Measurements from ENCODE around the gene ZNF281.
"Not testable (repeated sequence)": the region's sequence is repeated elsewhere in the genome, so short reads cannot be mapped to it uniquely, and the experiment has no call there.

Gene ZNF281

GRCh38 chr1:200443860-200444259 is 34.0 kb upstream of the ZNF281 start:
- H3K9ac ChIP-seq (ENCODE audit: low read length), result no peak overlapping the region
- H3K4me1 ChIP-seq (ENCODE audit: control insufficient read depth, insufficient read depth, low read length), result no peaks in the 10 kb centered on the region
- no peaks in the 10 kb centered on the region for H3K27me3 ChIP-seq (ENCODE audit: control insufficient read depth, insufficient read depth, low read length)
- no peaks in the 10 kb centered on the region for H3K9me3 ChIP-seq (ENCODE audit: control insufficient read depth, insufficient read depth, low read depth, low read length)
- no peak overlapping the region for H3K27ac ChIP-seq (ENCODE audit: low read depth, low read length)
- H3K4me3 ChIP-seq (ENCODE audit: low read depth, low read length), result no peak overlapping the region
- peaks cover 16% of the 10 kb centered on the region for H3K36me3 ChIP-seq (ENCODE audit: control insufficient read depth, insufficient read depth, low read length)

GRCh38 chr1:200442537-200443156 is 32.8 kb upstream of the ZNF281 start:
- no peak overlapping the region for H3K9ac ChIP-seq (ENCODE audit: low read length)
- H3K4me3 ChIP-seq (ENCODE audit: low read depth, low read length), result no peak overlapping the region
- H3K9me3 ChIP-seq (ENCODE audit: control insufficient read depth, insufficient read depth, low read depth, low read length), result no peaks in the 10 kb centered on the region
- no peaks in the 10 kb centered on the region for H3K4me1 ChIP-seq (ENCODE audit: control insufficient read depth, insufficient read depth, low read length)
- no peak overlapping the region for H3K27ac ChIP-seq (ENCODE audit: low read depth, low read length)
- peaks cover 14% of the 10 kb centered on the region for H3K36me3 ChIP-seq (ENCODE audit: control insufficient read depth, insufficient read depth, low read length)
- no peaks in the 10 kb centered on the region for H3K27me3 ChIP-seq (ENCODE audit: control insufficient read depth, insufficient read depth, low read length)

GRCh38 chr1:200442023-200442422 is 32.2 kb upstream of the ZNF281 start:
- Histone ChIP-seq H3K9me3 (ENCODE audit: control insufficient read depth, insufficient read depth, low read depth, low read length) (no peaks in the 10 kb centered on the region), H3K27ac (ENCODE audit: low read depth, low read length) (no peak overlapping the region), H3K36me3 (ENCODE audit: control insufficient read depth, insufficient read depth, low read length) (peaks cover 14% of the 10 kb centered on the region), H3K9ac (ENCODE audit: low read length) (no peak overlapping the region), H3K4me1 (ENCODE audit: control insufficient read depth, insufficient read depth, low read length) (no peaks in the 10 kb centered on the region), H3K4me3 (ENCODE audit: low read depth, low read length) (no peak overlapping the region), H3K27me3 (ENCODE audit: control insufficient read depth, insufficient read depth, low read length) (no peaks in the 10 kb centered on the region)

GRCh38 chr1:200438911-200439310 is 29.1 kb upstream of the ZNF281 start:
- H3K4me1 ChIP-seq (ENCODE audit: control insufficient read depth, insufficient read depth, low read length), result no peaks in the 10 kb centered on the region
- no peak overlapping the region for H3K9ac ChIP-seq (ENCODE audit: low read length)
- H3K36me3 ChIP-seq (ENCODE audit: control insufficient read depth, insufficient read depth, low read length), result peaks cover 9% of the 10 kb centered on the region
- H3K27ac ChIP-seq (ENCODE audit: low read depth, low read length), result no peak overlapping the region
- H3K27me3 ChIP-seq (ENCODE audit: control insufficient read depth, insufficient read depth, low read length), result no peaks in the 10 kb centered on the region
- H3K9me3 ChIP-seq (ENCODE audit: control insufficient read depth, insufficient read depth, low read depth, low read length), result no peaks in the 10 kb centered on the region
- H3K4me3 ChIP-seq (ENCODE audit: low read depth, low read length), result no peak overlapping the region

GRCh38 chr1:200438413-200438812 is 28.6 kb upstream of the ZNF281 start:
- H3K4me3 ChIP-seq (ENCODE audit: low read depth, low read length); H3K4me1 ChIP-seq (ENCODE audit: control insufficient read depth, insufficient read depth, low read length); H3K27me3 ChIP-seq (ENCODE audit: control insufficient read depth, insufficient read depth, low read length); H3K9me3 ChIP-seq (ENCODE audit: control insufficient read depth, insufficient read depth, low read depth, low read length); H3K9ac ChIP-seq (ENCODE audit: low read length); H3K27ac ChIP-seq (ENCODE audit: low read depth, low read length): not testable (repeated sequence)
- peaks cover 12% of the 10 kb centered on the region for H3K36me3 ChIP-seq (ENCODE audit: control insufficient read depth, insufficient read depth, low read length)

GRCh38 chr1:200437556-200438203 is 27.8 kb upstream of the ZNF281 start:
- H3K9ac ChIP-seq (ENCODE audit: low read length), result no peak overlapping the region
- no peaks in the 10 kb centered on the region for H3K27me3 ChIP-seq (ENCODE audit: control insufficient read depth, insufficient read depth, low read length)
- peaks cover 12% of the 10 kb centered on the region for H3K36me3 ChIP-seq (ENCODE audit: control insufficient read depth, insufficient read depth, low read length)
- H3K9me3 ChIP-seq (ENCODE audit: control insufficient read depth, insufficient read depth, low read depth, low read length), result no peaks in the 10 kb centered on the region
- no peak overlapping the region for H3K27ac ChIP-seq (ENCODE audit: low read depth, low read length)
- H3K4me3 ChIP-seq (ENCODE audit: low read depth, low read length), result no peak overlapping the region
- no peaks in the 10 kb centered on the region for H3K4me1 ChIP-seq (ENCODE audit: control insufficient read depth, insufficient read depth, low read length)

GRCh38 chr1:200437088-200437487 is 27.3 kb upstream of the ZNF281 start:
- peaks cover 12% of the 10 kb centered on the region for H3K36me3 ChIP-seq (ENCODE audit: control insufficient read depth, insufficient read depth, low read length)
- H3K4me3 ChIP-seq (ENCODE audit: low read depth, low read length), result no peak overlapping the region
- no peak overlapping the region for H3K27ac ChIP-seq (ENCODE audit: low read depth, low read length)
- H3K27me3 ChIP-seq (ENCODE audit: control insufficient read depth, insufficient read depth, low read length), result no peaks in the 10 kb centered on the region
- H3K9me3 ChIP-seq (ENCODE audit: control insufficient read depth, insufficient read depth, low read depth, low read length), result no peaks in the 10 kb centered on the region
- H3K4me1 ChIP-seq (ENCODE audit: control insufficient read depth, insufficient read depth, low read length), result no peaks in the 10 kb centered on the region
- H3K9ac ChIP-seq (ENCODE audit: low read length), result no peak overlapping the region

- H3K4me1 ChIP-seq (ENCODE audit: control insufficient read depth, insufficient read depth, low read length), result no peaks in the 10 kb centered on the region
- H3K27ac ChIP-seq (ENCODE audit: low read depth, low read length), result no peak overlapping the region
- peaks cover 17% of the 10 kb centered on the region for H3K36me3 ChIP-seq (ENCODE audit: control insufficient read depth, insufficient read depth, low read length)
- no peaks in the 10 kb centered on the region for H3K9me3 ChIP-seq (ENCODE audit: control insufficient read depth, insufficient read depth, low read depth, low read length)
- no peaks in the 10 kb centered on the region for H3K27me3 ChIP-seq (ENCODE audit: control insufficient read depth, insufficient read depth, low read length)
- no peak overlapping the region for H3K4me3 ChIP-seq (ENCODE audit: low read depth, low read length)
- no peak overlapping the region for H3K9ac ChIP-seq (ENCODE audit: low read length)
Measured at GRCh38 chr1:200436436-200436835, 26.6 kb upstream of the ZNF281 start.

- no peaks in the 10 kb centered on the region for H3K4me1 ChIP-seq (ENCODE audit: control insufficient read depth, insufficient read depth, low read length)
- peaks cover 20% of the 10 kb centered on the region for H3K36me3 ChIP-seq (ENCODE audit: control insufficient read depth, insufficient read depth, low read length)
- no peaks in the 10 kb centered on the region for H3K9me3 ChIP-seq (ENCODE audit: control insufficient read depth, insufficient read depth, low read depth, low read length)
- H3K27me3 ChIP-seq (ENCODE audit: control insufficient read depth, insufficient read depth, low read length), result no peaks in the 10 kb centered on the region
- H3K9ac ChIP-seq (ENCODE audit: low read length), result no peak overlapping the region
- H3K27ac ChIP-seq (ENCODE audit: low read depth, low read length), result 0 out of 2 replicates have a peak overlapping the region, but pooled peaks have one; percentile 6
- no peak overlapping the region for H3K4me3 ChIP-seq (ENCODE audit: low read depth, low read length)
Measured at GRCh38 chr1:200435200-200435780, 25.5 kb upstream of the ZNF281 start.

GRCh38 chr1:200433586-200433985 is 23.8 kb upstream of the ZNF281 start:
- H3K27me3 ChIP-seq (ENCODE audit: control insufficient read depth, insufficient read depth, low read length), result no peaks in the 10 kb centered on the region
- peaks cover 20% of the 10 kb centered on the region for H3K36me3 ChIP-seq (ENCODE audit: control insufficient read depth, insufficient read depth, low read length)
- H3K9ac ChIP-seq (ENCODE audit: low read length), result no peak overlapping the region
- H3K4me1 ChIP-seq (ENCODE audit: control insufficient read depth, insufficient read depth, low read length), result no peaks in the 10 kb centered on the region
- no peaks in the 10 kb centered on the region for H3K9me3 ChIP-seq (ENCODE audit: control insufficient read depth, insufficient read depth, low read depth, low read length)
- H3K27ac ChIP-seq (ENCODE audit: low read depth, low read length), result no peak overlapping the region
- H3K4me3 ChIP-seq (ENCODE audit: low read depth, low read length), result no peak overlapping the region

- Histone ChIP-seq H3K4me3 (ENCODE audit: low read depth, low read length) (no peak overlapping the region), H3K27me3 (ENCODE audit: control insufficient read depth, insufficient read depth, low read length) (no peaks in the 10 kb centered on the region), H3K36me3 (ENCODE audit: control insufficient read depth, insufficient read depth, low read length) (peaks cover 22% of the 10 kb centered on the region), H3K4me1 (ENCODE audit: control insufficient read depth, insufficient read depth, low read length) (no peaks in the 10 kb centered on the region), H3K9me3 (ENCODE audit: control insufficient read depth, insufficient read depth, low read depth, low read length) (no peaks in the 10 kb centered on the region), H3K9ac (ENCODE audit: low read length) (no peak overlapping the region), H3K27ac (ENCODE audit: low read depth, low read length) (no peak overlapping the region)
Measured at GRCh38 chr1:200432586-200432985, 22.8 kb upstream of the ZNF281 start.
